Heart left ventricle (tissue), 16 donors: Measurements from ENCODE around the gene NSMCE1. TPM values are rescaled to one million over a fixed set of nuclear protein-coding genes. Genes with fewer than 3 reads are reported as not detected.
"Not testable (repeated sequence)": the region's sequence is repeated elsewhere in the genome, so short reads cannot be mapped to it uniquely, and the experiment has no call there.

Experiments
- ATAC-seq, 4 donors: fragments of 200-7000 bp; cut with Tn5 transposase; one replicate each; pipeline ENCODE4 v1.9.1; 2020 to 2022; ENCODE audit warnings: moderate library complexity in 4 of 4, mild to moderate bottlenecking in 3 of 4, moderate number of reproducible peaks in 1 of 4
- DNase-seq, 5 donors: peaks; one replicate each; pipeline ENCODE4 v3.0.0-alpha.2; 2020
- H3K27ac ChIP-seq, 12 donors: fragments of 200-600 bp; sonication (generic) in 4 of 12; one replicate each; pipeline versions ENCODE4 v1.5.0 to v1.8.0; 2016 to 2022; ENCODE audit warnings: mild to moderate bottlenecking in 2 of 12
- H3K27me3 ChIP-seq, 9 donors: fragments of 200-600 bp; sonication (generic) in 2 of 9; one replicate each; pipeline versions ENCODE4 v1.5.1 to v1.8.0; 2016 to 2022; ENCODE audit warnings: mild to moderate bottlenecking in 3 of 9
- H3K36me3 ChIP-seq, 9 donors: fragments of 200-600 bp; sonication (generic) in 2 of 9; one replicate each; pipeline versions ENCODE4 v1.5.0 to v1.8.0; 2018 to 2022; ENCODE audit warnings: mild to moderate bottlenecking in 2 of 9
- H3K4me1 ChIP-seq, 12 donors: fragments of 200-600 bp; sonication (generic) in 4 of 12; one replicate each; pipeline versions ENCODE4 v1.5.0 to v1.8.0; 2016 to 2022; ENCODE audit warnings: mild to moderate bottlenecking in 3 of 12
- H3K4me3 ChIP-seq, 12 donors: fragments of 200-600 bp; sonication (generic) in 4 of 12; one replicate each; pipeline versions ENCODE4 v1.5.0 to v1.8.0; 2017 to 2022; ENCODE audit warnings: mild to moderate bottlenecking in 9 of 12, moderate library complexity in 4 of 12
- H3K9me3 ChIP-seq, 12 donors: fragments of 200-600 bp; sonication (generic) in 4 of 12; one replicate each; pipeline versions ENCODE4 v1.5.0 to v1.8.0; 2016 to 2022; ENCODE audit warnings: mild to moderate bottlenecking in 1 of 12
- POLR2A ChIP-seq, 2 donors: fragments of 450-650 bp; IDR thresholded peaks; one replicate each; pipeline ENCODE4 v1.6.1; 2017; ENCODE audit warnings: antibody characterized with exemption in 2 of 2, mild to moderate bottlenecking in 2 of 2, moderate library complexity in 2 of 2
- WGBS, 4 donors: extraction: QIAGEN DNeasy Blood & Tissue Kit in 2 of 4; methylation state at CpG; one replicate each; pipeline versions ENCODE4 v1.1.5 to v1.1.7; 2013 to 2018; 5-methylcytosine and 5-hydroxymethylcytosine counted together
- intact Hi-C, 10 donors: fragments of 100-400 bp; cut with DNase I; formaldehyde crosslinking; loops; one replicate each; pipeline versions ENCODE4 v1.11.1 to v1.14.2; 2022
- polyA plus RNA-seq, 2 donors: library from polyadenylated mRNA; stranded (reverse); fragments of 200-250 nt; gene quantifications; one replicate each; pipeline ENCODE4 v1.2.3, GENCODE V29; 2013
- total RNA-seq, 9 donors: library from RNA; depleted of rRNA in 2 of 9; stranded (reverse); fragments of >200 nt in 2 of 9; fragmentation: NEBNext Ultra II Directional in 3 of 9; extraction: Animal tissue kit (Norgen Biotek cat#: 25700) in 3 of 9; gene quantifications; one replicate each; pipeline versions ENCODE4 v1.1.0 to v1.2.4, GENCODE V29; 2016 to 2023
- TF ChIP-seq, protein P1 (sequence below), 12 donors: fragments of 200-600 bp; sonication (generic) in 4 of 12; IDR thresholded peaks; one replicate each; pipeline versions ENCODE4 v1.5.0 to v1.8.0; 2018 to 2022; ENCODE audit warnings: antibody characterized with exemption in 12 of 12, mild to moderate bottlenecking in 5 of 12
- donor health status: ischemic (EF 13 %, LVEDD 7.1; RV severe dilation, severe dysfunction).
- donor health status: healthy with polysubstance abuse.
- donor health status: DM: no; HTN: yes; CAD: no.
- donor health status: DM: no; HTN: no; CAD: no.
- donor health status: ischemic (EF 25% LVEDD 6.9; RV normal size, moderate dysfunction).
- donor health status: ischemic (EF 25% LVEDD 5.7; RV mildly dilated, moderate dysfunction).
- donor health status: healthy.
- donor health status: DM: yes; HTN: yes; CAD: no.
- donor health status: ischemic (EF 35%, LVEDD 5.7; RV mildly dilated, moderate dysfunction).
- donor health status: nonischemic (EF 11% LVEDD 7.7; RV severe dilation, severe dysfunction).
- donor health status: DM: yes; HTN: yes; CAD: no.
- donor health status: PGD.
- donor health status: ischemic (EF 29% LVEDD 5.4; RV normal size, mild dysfunction).
- donor health status: nonischemic (EF 23%, LVEDD 6.1; RV moderate dilation, normal function).

NSMCE1 gene
- total and polyA plus RNA-seq, 11 donors = 29.6 to 48.7 (median 37.1) TPM

DNA sequence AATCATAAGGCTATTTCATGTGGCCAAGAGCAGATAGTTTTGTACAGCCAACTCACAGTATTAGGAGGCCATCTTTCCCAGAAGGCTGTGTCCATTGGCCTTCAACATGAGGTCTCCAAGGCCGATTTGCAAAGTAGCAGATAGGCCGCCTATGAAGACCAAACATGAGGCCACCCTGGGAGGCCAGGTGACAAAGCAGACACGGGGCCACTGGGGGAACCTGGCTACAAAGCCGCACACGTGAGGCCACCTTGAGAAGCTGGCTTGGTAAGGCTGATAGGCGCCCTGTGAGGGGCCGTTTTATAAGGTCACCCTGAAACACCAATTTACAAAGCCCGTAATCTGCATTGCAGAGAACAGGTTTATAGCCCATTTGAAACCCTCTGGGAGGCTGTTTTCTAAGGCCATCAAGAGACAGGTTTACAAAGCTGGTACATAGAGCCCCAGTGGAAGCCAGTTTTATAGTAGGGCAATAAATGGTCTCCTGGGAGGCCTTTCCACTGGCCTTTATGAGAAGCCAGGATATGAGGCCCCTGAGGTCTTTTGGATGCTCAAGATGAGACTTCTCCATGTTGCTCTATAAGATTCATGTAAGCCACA lies 60.4 kb downstream of the NSMCE1 start:
- H3K36me3 ChIP-seq = peaks cover 0 to 34% (median 20%) of the 10 kb centered on the region in 9 donors
- no peaks in the 10 kb centered on the region for H3K27me3 ChIP-seq
- H3K4me3 ChIP-seq = no peak overlapping the region
- ATAC-seq (no peak), DNase-seq (no peak)
- WGBS, 4 donors = 93 to 97% (median 96%) methylated on average over 8 of the region's 8 CpGs
- no peaks in the 10 kb centered on the region for H3K9me3 ChIP-seq
- peaks cover 2 to 14% (median 7%) of the 10 kb centered on the region in 12 donors for H3K4me1 ChIP-seq
- no peak overlapping the region for H3K27ac ChIP-seq
- no peak for TF ChIP-seq POLR2A (IDR thresholded peaks at IDR 0.05)
- TF ChIP-seq, protein P1, sequence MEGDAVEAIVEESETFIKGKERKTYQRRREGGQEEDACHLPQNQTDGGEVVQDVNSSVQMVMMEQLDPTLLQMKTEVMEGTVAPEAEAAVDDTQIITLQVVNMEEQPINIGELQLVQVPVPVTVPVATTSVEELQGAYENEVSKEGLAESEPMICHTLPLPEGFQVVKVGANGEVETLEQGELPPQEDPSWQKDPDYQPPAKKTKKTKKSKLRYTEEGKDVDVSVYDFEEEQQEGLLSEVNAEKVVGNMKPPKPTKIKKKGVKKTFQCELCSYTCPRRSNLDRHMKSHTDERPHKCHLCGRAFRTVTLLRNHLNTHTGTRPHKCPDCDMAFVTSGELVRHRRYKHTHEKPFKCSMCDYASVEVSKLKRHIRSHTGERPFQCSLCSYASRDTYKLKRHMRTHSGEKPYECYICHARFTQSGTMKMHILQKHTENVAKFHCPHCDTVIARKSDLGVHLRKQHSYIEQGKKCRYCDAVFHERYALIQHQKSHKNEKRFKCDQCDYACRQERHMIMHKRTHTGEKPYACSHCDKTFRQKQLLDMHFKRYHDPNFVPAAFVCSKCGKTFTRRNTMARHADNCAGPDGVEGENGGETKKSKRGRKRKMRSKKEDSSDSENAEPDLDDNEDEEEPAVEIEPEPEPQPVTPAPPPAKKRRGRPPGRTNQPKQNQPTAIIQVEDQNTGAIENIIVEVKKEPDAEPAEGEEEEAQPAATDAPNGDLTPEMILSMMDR (IDR thresholded peaks at IDR 0.05) = no peak
- intact Hi-C loops = no loop called here

DNA sequence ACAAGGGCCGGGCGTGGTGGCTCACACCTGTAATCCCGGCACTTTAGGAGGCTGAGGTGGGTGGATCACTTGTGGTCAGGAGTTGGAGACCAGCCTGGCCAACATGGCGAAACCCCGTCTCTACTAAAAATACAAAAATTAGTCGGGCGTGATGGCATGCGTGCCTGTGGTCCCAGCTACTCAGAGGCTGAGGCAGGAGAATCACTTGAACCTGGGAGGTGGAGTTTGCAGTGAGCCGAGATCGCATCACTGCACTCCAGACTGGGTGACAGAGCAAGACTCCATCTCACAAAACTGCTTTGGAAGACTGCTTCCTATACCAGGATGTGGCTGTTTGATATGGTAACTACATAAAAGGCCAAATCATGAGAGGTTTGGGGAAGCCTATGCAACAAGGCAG lies 61.5 kb downstream of the NSMCE1 start:
- H3K9me3 ChIP-seq, DNase-seq, H3K27ac ChIP-seq, intact Hi-C loops, ATAC-seq, H3K4me3 ChIP-seq, H3K27me3 ChIP-seq: not testable (repeated sequence)
- WGBS, 4 donors = 94 to 97% (median 97%) methylated on average over 10 of the region's 10 CpGs
- H3K36me3 ChIP-seq = peaks cover 0 to 27% (median 16%) of the 10 kb centered on the region in 9 donors
- peaks cover 2 to 18% (median 11%) of the 10 kb centered on the region in 12 donors for H3K4me1 ChIP-seq

DNA sequence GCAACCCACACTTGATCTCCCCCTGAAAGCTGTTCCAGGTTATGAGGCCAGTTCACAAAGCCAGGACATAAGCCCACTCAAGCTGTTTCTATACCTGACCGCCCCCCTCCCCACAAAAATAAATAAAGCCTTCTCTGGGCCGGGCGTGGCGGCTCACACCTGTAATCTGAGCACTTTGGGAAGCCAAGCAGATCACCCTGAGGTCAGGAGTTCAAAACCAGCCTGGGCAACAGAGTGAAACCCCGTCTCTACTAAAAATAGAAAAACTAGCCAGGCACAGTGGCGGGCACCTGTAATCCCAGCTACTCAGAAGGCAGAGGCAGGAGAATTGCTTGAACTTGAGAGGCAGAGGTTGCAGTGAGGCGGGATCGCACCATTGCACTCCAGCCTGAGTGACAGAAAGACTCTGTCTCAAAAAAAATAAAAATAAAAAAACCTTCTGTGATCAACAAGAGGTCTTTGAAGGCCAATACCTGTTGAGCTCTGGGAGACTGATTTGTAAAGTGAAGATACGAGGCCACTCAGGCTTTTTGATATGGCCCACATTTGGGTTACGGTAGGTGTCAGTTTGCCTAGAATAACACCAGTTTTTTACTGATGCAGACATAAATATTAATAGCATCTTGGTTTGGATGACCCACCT lies 63.0 kb downstream of the NSMCE1 start:
- Histone ChIP-seq H3K9me3 (no peaks in the 10 kb centered on the region), H3K4me1 (peaks cover 2 to 18% (median 11%) of the 10 kb centered on the region in 12 donors), H3K36me3 (peaks cover 0 to 14% (median 5%) of the 10 kb centered on the region in 9 donors), H3K27ac (peak overlapping the region in 1 of 12 donors; percentile 97), H3K4me3 (no peak overlapping the region), H3K27me3 (no peaks in the 10 kb centered on the region)
- 94 to 96% (median 95%) methylated on average over 10 of the region's 10 CpGs for WGBS, 4 donors
- no peak for TF ChIP-seq POLR2A (IDR thresholded peaks at IDR 0.05)
- TF ChIP-seq, protein P1 (IDR thresholded peaks at IDR 0.05) = no peak
- DNase-seq = no peak
- intact Hi-C loops = no loop called here
- ATAC-seq = no peak

DNA sequence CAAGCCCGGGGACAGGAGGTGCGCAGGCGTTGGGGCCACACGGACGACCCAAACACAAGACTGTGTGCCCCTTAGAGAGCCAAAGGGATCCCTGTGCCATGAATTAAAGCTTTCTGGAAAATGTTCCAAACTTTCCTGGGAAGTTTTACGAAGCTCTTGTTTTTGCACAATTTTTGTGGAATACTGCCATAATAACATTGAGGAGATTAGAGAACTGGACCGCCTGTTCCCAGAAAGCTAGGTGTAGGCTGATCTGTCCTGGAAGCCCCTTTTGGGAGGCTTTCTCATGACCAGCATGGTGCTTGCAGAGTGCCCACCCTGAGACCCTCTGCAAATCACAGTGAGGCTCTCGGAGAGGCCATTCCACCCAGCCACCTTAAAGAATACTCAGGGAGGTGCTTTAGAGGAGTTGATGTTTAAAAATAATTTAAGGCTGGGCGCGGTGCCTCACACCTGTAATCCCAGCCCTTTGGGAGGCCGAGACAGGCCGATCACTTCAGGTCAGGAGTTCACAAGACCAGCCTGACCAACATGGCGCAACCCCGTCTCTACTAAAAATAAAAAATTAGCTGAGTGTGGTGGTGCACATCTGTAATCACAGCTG lies 64.2 kb downstream of the NSMCE1 start:
- ATAC-seq = no peak
- Histone ChIP-seq H3K9me3 (no peaks in the 10 kb centered on the region), H3K27ac (peak overlapping the region; percentile 56 to 100 (median 98)), H3K4me1 (peaks cover 2 to 23% (median 11%) of the 10 kb centered on the region in 12 donors), H3K4me3 (peak overlapping the region; percentile 33 to 97 (median 70)), H3K27me3 (no peaks in the 10 kb centered on the region), H3K36me3 (peaks cover 0 to 6% (median 0%) of the 10 kb centered on the region in 9 donors)
- DNase-seq = no peak
- intact Hi-C loops = no loop called here
- TF ChIP-seq, protein P1 (IDR thresholded peaks at IDR 0.05) = no peak
- no peak for TF ChIP-seq POLR2A (IDR thresholded peaks at IDR 0.05)
- 50 to 53% (median 50%) methylated on average over 14 of the region's 14 CpGs for WGBS, 4 donors
